ENCODE measurements around the gene SMAD3.

Gene SMAD3

GRCh38 chr15:67127965-67128364, 62.6 kb downstream of the SMAD3 start:
- no peak for DNase-seq

DNA sequence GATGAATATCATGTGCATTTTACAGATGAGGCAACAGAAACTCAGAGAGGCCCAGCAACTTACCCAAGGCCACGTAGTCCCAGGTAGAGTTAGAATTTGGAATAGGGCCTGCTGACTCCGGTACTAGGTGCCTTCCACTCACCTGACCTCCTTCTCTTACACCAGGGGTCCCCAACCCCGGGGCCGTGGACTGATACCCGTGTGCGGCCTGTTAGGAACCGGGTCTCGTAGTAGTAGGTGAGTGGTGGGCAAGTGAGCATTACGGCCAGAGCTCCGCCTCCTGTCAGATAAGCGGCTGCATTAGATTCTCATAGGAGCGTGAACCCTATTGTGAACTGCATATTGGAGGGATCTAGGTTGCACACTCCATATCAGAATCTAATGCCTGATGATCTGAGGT, 64.8 kb downstream of the SMAD3 start:
- DNase-seq = no peak

- DNase-seq = no peak
Observed at GRCh38 chr15:67130673-67131601, 65.5 kb downstream of the SMAD3 start.

DNA sequence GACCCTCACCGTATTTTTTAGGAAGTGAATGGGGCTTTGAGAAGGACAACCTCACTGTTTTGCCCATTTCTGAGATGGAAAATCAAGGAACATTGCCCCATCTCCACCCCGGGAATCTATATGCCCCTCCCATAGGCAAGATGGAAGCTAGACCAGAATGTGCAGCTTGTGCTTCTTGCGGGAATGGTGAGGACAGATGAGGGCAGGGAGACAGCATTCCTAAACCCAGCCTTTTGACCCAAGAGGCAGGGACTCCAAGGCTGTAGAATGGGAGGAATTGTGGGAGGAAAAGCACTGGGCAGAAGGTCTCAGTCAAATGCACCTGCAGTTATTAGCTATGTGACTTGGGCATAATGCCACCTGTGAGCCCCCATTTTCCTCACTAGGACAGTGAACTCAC, 66.9 kb downstream of the SMAD3 start:
- no peak for DNase-seq

DNA sequence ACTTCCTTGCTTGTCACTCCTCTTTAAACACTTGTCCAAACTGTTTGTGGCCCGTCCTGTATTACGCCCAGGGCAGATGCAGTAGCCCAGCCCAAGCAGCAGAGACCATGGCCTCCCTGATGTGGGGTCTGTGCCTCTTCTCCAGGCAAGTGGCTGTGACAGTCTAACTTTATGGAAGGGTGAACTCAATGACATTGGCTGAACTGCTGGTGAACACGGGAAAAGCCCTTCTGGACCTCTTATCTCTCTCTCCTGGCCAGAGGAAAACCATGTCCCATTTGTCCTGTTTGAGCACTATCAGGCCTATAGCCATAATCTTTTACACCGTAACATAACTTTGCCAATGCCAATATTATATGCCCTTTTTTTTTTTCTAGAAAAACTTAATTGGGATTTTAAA, 67.6 kb downstream of the SMAD3 start:
- DNase-seq = no peak

DNA sequence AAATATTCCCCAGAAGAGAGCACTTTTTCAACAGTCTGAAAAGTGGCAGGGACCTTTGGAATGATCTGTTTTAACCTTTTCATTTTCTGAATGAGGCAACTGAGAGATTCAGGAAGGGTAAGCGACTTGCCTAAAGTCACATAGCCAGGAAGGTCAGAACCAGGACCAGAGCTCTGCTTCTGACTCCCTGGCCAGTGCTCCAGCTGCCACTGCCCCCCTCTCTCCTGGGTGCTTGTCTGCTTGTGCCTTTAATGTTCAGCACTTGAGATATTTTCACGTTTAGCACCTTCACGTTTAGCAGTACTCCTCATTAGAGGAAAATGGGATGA, 68.3 kb downstream of the SMAD3 start:
- no peak for DNase-seq

DNA sequence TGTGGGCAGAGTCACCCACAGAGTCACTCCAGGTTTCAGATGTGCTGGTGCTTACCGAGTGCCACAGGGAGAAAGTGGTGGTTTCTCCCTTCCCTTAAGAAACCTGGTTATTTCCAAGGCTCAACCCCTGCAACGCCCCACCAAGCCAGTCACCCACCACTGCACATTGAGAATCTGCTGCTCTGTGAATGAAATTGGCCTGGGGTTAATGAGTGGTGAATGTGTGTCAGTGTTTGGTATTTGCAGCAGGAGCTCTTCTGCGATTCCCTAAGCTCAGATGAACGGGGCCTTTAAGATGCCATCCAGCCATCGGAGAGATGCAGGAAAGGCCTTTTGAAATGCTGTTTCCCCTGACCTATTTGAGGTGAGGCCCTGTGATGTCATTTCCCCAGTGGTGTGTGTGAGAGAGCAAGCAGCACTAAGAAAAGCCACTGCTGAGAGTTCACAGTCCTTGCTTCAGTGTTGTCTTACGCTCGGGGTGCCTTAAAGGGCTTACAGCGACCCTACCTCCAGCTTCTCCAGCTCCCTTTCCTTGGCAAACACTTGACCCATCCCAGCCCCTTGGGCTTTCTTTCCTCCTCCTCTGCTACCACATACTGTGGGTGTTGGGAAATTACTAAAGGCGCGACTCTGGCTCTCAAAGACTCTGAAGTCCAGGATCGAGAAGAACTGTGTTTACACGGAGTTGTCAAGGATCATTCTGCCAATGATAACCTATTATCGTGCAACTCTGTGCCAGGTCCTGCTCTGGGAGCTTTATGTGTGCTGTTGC, 68.9 kb downstream of the SMAD3 start:
- no peak for DNase-seq

- DNase-seq = no peak
Observed at GRCh38 chr15:67134871-67135492, 69.6 kb downstream of the SMAD3 start.

DNA sequence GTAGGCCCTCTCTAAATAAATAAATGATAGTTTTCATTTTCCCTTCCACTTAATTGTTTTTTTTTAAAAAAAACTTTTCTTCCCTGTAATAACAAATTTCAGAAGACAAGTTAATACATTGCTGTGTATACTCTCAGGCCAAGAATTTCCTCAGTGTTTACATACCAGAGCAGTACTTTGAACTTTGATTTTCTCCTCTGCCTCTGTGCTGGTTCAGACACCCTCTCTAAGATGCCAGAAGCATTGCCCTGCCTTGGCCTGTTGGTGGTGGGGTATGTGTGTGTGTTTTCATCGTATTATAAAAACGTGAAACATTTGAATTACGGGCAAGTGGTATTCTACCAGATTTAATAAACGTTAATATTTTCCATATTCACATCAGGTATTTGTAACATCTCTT, 70.1 kb downstream of the SMAD3 start:
- DNase-seq = no peak

DNA sequence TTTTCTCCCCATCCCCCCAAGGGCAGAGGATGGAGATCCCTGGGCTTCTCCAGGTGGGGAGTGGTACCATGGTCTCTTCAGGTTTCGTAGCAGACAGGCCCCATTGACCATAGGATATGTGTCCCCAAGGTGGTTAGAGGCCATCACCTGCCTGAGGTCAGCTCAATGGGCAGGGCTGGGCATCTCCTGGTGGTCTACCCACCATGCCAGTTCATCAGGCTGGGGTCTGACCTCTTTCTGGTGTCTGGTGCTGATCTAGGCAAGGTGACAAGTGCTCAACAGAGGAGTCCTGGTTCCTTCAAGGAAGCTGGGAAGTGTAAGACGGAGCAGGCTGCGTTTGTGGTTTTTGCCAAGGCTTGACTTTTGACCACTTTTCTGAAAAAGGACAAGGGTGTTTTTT, 71.4 kb downstream of the SMAD3 start:
- DNase-seq = no peak

DNA sequence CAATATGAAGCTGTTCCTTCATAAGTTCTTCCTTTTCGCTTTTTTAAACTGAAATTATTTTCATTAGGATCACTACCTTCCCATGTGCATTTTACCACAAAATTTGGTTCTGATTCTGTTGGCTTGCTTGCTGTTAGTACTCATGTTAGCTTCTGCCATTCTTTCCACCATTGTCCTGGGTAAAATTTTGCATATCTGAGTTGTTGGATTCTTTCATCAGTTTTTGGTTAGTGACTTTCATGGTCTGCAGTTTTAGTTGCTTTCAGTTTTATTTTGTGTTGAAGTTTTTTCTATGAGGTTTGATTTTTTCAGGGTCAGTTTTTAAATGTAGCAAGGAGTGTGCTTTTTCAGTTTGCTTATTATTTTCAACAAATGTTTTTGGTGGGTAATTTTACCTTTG, 71.9 kb downstream of the SMAD3 start:
- no peak for DNase-seq

GRCh38 chr15:67137951-67138848, 72.8 kb downstream of the SMAD3 start:
- DNase-seq = no peak

GRCh38 chr15:67138891-67139855, 73.8 kb downstream of the SMAD3 start:
- DNase-seq = no peak

DNA sequence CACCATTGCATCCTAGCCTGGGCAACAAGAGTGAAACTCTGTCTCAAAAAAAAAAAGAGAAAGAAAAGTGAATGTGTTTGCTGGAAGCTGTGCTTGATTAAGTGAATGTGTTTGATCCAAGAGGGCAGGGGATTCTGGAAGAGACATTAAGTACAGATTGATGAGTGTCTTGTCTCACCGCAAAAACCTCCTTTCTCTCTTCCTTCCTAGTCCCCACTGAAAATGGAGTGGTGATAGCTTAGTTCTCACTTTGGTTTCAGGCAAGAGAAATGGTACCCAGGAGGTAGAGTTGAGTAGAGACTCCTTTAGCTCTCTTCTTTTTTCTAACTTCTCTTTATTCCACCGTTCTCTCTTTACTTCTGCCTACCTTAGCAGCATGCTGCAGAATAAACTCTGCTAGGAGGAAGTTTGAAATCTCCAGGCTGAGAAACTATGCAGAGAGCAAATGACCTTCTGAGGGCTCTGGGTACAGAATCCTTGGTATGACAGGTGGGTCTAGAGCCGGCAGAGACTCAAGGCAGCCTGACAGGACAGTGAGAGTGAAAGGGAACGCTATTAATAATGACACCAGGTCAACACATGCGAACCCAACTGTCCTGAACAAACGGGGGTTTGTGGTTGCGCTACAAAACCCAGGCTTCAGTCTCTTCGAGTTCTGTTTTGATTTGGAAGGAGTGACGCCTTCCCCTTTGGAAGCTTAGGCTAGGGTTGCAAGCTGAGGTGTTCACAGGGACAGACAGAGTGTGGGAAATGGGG, 74.9 kb downstream of the SMAD3 start:
- no peak for DNase-seq

DNA sequence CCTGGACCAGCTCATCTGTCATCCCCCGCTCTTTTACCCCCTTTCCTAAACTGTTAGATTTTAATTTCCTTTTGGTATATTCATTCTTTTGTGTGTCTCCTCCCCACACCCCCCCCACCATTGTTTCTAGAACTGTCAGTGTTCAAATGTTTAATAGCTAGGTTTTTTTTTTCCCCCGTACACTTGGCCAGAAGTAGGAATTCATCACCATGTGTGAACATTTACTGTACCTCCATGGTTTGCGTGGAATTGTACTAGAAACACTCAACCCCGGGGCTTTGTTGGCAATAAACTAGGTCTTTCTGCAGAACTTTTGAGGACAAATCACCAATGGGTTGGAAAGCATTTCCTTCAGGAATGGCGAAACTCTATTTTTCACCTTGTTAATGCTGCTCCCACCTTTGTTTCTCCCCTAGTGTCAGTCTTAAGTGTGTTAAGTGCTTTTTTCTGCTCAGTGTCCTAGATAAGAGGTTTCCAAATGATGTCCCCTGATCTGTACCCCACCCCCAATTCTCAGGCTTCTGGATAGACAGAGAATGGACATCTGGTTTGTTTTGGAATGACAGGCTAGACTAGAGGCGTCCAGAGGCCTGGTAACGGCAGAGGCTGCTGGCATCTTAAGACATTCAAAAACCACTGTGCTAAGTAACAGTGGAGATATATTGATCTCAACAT, 76.8 kb downstream of the SMAD3 start:
- no peak for DNase-seq

GRCh38 chr15:67142767-67143100, 77.3 kb downstream of the SMAD3 start:
- no peak for DNase-seq

DNA sequence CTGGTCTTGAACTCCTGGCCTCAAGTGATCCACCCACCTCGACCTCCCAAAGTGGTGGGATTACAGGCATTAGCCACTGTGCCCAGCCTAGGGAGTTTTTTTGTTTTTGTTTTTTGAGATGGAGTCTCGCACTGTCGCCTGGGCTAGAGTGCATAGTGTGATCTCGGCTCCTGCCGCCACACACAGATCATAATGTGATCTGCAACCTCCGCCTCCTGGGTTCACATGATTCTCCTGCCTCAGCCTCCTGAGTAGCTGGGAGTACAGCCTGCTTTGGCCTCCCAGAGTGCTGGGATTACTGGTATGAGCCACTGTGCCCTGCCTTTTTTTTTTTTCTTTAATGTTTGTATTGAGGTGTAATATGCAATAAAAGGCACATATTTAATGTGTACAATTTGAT, 78.2 kb downstream of the SMAD3 start:
- DNase-seq = no peak

DNA sequence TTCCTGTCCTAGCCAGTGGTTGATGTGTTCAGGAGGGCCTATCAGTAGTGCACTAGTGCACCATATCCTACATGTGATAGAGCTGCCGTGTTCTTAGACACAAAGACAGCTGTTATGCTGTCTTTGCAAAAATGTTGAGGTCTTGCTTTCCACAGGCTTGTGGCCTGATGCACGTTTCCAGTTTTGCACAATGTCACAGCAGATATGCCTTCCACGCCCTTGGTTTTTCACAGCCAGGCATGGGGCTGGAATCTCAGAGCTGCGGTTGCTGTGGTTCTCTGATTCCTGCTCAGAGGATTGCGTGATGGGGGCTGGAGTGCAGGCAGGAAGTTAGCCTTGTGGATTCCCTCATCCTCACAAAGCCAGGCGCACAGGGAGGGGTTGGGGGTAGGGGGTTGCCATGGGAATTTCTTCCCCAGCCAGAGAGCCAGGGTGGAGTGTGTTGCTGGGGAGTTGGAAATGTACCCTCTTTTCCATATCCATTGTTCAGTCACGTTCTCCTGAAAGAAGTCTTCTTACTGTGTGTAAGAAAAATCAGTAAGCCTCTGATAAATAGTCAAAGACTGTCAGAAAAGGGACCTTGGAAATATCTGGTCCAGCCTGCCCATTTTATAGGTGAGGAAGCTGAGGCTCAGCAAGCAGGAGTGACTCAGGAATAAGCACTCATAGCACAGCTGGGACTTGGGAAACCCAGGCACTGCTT, 79.4 kb downstream of the SMAD3 start:
- DNase-seq = no peak

DNA sequence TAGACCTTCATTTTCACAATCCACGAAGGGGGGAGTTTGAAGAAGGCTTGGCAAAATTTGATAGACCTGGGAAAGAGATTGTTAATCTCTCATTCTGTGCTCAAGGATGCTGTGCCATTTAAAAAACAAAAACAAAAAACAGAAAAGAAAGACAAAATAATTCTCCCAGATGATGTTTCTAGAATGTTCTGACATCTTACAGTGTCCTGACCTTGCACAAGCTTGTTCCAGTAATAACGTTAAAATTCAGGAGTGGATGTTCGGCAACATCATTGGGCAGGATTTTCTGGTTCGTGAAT, 79.9 kb downstream of the SMAD3 start:
- no peak for DNase-seq

DNA sequence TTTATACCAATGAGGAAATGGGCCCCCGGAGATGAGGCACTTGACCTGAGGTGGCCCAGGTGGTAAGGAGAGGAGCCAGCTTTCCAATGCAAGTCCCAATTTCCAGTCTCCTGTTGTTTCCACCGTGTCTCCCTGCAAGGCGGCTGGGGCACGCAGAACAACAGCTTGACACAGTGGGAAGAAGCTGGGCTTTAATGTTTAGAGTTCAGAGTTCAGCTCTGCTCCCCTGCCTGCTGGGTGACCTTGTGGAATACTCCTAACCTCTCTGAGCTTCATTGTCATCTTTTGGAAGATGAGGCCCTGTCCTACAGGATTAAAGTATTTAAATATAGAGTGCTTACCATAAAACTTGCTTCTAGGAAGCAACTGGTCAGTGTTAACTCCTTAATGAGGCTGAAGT, 80.3 kb downstream of the SMAD3 start:
- DNase-seq = no peak
